Gastroesophageal sphincter (tissue), 3 donors: Measurements from ENCODE around the gene CTRL.

ENCODE experiments used
- CTCF ChIP-seq, 4 experiments: fragments of 200-600 bp in 2 of 4; fragments of 450-650 bp in 2 of 4; sonication (generic) in 1 of 4; IDR thresholded peaks; one replicate each; pipeline ENCODE4 v1.5.1; 2017 to 2019; ENCODE audit warnings: antibody characterized with exemption in 4 of 4, mild to moderate bottlenecking in 2 of 4, moderate library complexity in 2 of 4
- EP300 ChIP-seq: sonication (generic); formaldehyde crosslinking; IDR thresholded peaks from one replicate; pipeline ENCODE4 v1.6.1; 2017; ENCODE audit warnings: antibody characterized with exemption, mild to moderate bottlenecking
- POLR2A ChIP-seq, 2 donors: fragments of 450-650 bp; IDR thresholded peaks; one replicate each; pipeline ENCODE4 v1.6.1; 2017; ENCODE audit warnings: antibody characterized with exemption in 2 of 2, mild to moderate bottlenecking in 2 of 2, moderate library complexity in 1 of 2
- POLR2AphosphoS5 ChIP-seq: sonication (generic); formaldehyde crosslinking; IDR thresholded peaks from one replicate; pipeline ENCODE4 v1.6.1; 2017; ENCODE audit warnings: antibody characterized with exemption

- no peak for TF ChIP-seq CTCF (IDR thresholded peaks at IDR 0.05)
- no peak for TF ChIP-seq POLR2AphosphoS5
- no peak for TF ChIP-seq EP300
- TF ChIP-seq POLR2A (IDR thresholded peaks at IDR 0.05) = no peak
Observed at GRCh38 chr16:67933805-67934204, 2.1 kb upstream of the CTRL start.
